HepG2 (cell line): ENCODE measurements around the gene LTA. TPM values are rescaled to one million over a fixed set of nuclear protein-coding genes. Genes with fewer than 3 reads are reported as not detected.

Source experiments
- ATF5 ChIP-seq: sonication (generic); formaldehyde crosslinking; IDR thresholded peaks from 2 replicates; pipeline ENCODE4 v1.4.0; 2020; ENCODE audit warnings: mild to moderate bottlenecking, low read depth, missing genetic modification reagents
- DDIT3 ChIP-seq: sonication (generic); formaldehyde crosslinking; IDR thresholded peaks from 2 replicates; pipeline ENCODE4 v1.4.0; 2020; ENCODE audit warnings: mild to moderate bottlenecking, missing genetic modification reagents
- DNMT1 ChIP-seq: sonication (generic); formaldehyde crosslinking; IDR thresholded peaks from 2 replicates; pipeline ENCODE4 v1.5.1; 2020; ENCODE audit warnings: mild to moderate bottlenecking, missing genetic modification reagents
- GZF1 ChIP-seq: sonication (generic); formaldehyde crosslinking; IDR thresholded peaks from 2 replicates; pipeline ENCODE4 v1.5.1; 2020; ENCODE audit warnings: mild to moderate bottlenecking, missing genetic modification reagents
- KLF12 ChIP-seq: sonication (generic); formaldehyde crosslinking; IDR thresholded peaks from 2 replicates; pipeline ENCODE4 v1.4.0; 2020; ENCODE audit warnings: missing genetic modification reagents, borderline replicate concordance
- PITX1 ChIP-seq: sonication (generic); formaldehyde crosslinking; IDR thresholded peaks from 2 replicates; pipeline ENCODE4 v1.5.1; 2020; ENCODE audit warnings: mild to moderate bottlenecking, missing genetic modification reagents
- POLR2A ChIP-seq, 2 experiments: IDR thresholded peaks; 2 replicates each; pipeline ENCODE4 v1.6.1; 2011; ENCODE audit warnings: low read depth in 2 of 2, low read length in 2 of 2, mild to moderate bottlenecking in 1 of 2, moderate library complexity in 1 of 2; ENCODE audit not compliant: insufficient read depth in 1 of 2
- PRDM10 ChIP-seq: sonication (generic); formaldehyde crosslinking; IDR thresholded peaks from 2 replicates; pipeline ENCODE4 v1.4.0; 2020; ENCODE audit warnings: low read depth, missing genetic modification reagents
- TARDBP ChIP-seq: sonication (generic); formaldehyde crosslinking; IDR thresholded peaks from 2 replicates; pipeline ENCODE4 v1.8.0; 2022; ENCODE audit warnings: mild to moderate bottlenecking, missing genetic modification reagents
- XRCC5 ChIP-seq: fragments of 200-400 bp; formaldehyde crosslinking; optimal IDR thresholded peaks from 2 replicates; pipeline ENCODE3; 2017; ENCODE audit warnings: mild to moderate bottlenecking, low read length
- ZBTB8A ChIP-seq: sonication (generic); formaldehyde crosslinking; IDR thresholded peaks from 2 replicates; pipeline ENCODE4 v1.4.0; 2020; ENCODE audit warnings: mild to moderate bottlenecking, low read depth, missing genetic modification reagents, borderline replicate concordance
- ZFP36L1 ChIP-seq: sonication (generic); formaldehyde crosslinking; IDR thresholded peaks from 2 replicates; pipeline ENCODE4 v1.8.0; 2022; ENCODE audit warnings: mild to moderate bottlenecking, missing genetic modification reagents, moderate library complexity
- ZNF101 ChIP-seq: sonication (generic); formaldehyde crosslinking; IDR thresholded peaks from 2 replicates; pipeline ENCODE4 v1.4.0; 2020; ENCODE audit warnings: mild to moderate bottlenecking, low read depth, missing genetic modification reagents, borderline replicate concordance
- ZNF33B ChIP-seq: sonication (generic); formaldehyde crosslinking; IDR thresholded peaks from 2 replicates; pipeline ENCODE4 v1.5.1; 2020; ENCODE audit warnings: mild to moderate bottlenecking, missing genetic modification reagents
- ZNF354B ChIP-seq: sonication (generic); formaldehyde crosslinking; IDR thresholded peaks from 2 replicates; pipeline ENCODE4 v1.8.0; 2022; ENCODE audit warnings: mild to moderate bottlenecking, missing genetic modification reagents
- ZNF598 ChIP-seq: sonication (generic); formaldehyde crosslinking; IDR thresholded peaks from 2 replicates; pipeline ENCODE4 v1.5.1; 2020; ENCODE audit warnings: mild to moderate bottlenecking, missing genetic modification reagents, borderline replicate concordance
- ZNF616 ChIP-seq: sonication (generic); formaldehyde crosslinking; IDR thresholded peaks from 2 replicates; pipeline ENCODE4 v1.5.0; 2020; ENCODE audit warnings: low read depth, mild to moderate bottlenecking, missing genetic modification reagents
- ZNF720 ChIP-seq: sonication (generic); formaldehyde crosslinking; IDR thresholded peaks from 2 replicates; pipeline ENCODE4 v1.4.0; 2020; ENCODE audit warnings: missing genetic modification reagents
- ZNF792 ChIP-seq: IDR thresholded peaks from 2 replicates; pipeline ENCODE4 v1.6.1; 2016
- ZSCAN25 ChIP-seq: sonication (generic); formaldehyde crosslinking; IDR thresholded peaks from 2 replicates; pipeline ENCODE4 v1.8.0; 2022; ENCODE audit warnings: mild to moderate bottlenecking, missing genetic modification reagents
- polyA plus RNA-seq, 8 experiments: library from polyadenylated mRNA; depleted of rRNA in 3 of 8; stranded (reverse) in 7 of 8; unstranded in 1 of 8; fragments of >200 nt; fragmentation: Illumina TruSeq in 4 of 8; extraction: Trizol in 4 of 8; gene quantifications; 2 replicates each; pipeline versions ENCODE4 v1.2.1 to v1.2.3, GENCODE V29; 2011 to 2016; ENCODE audit warnings: low read depth in 4 of 8, missing spikeins in 1 of 8, mixed read lengths in 1 of 8; ENCODE audit not compliant: insufficient read depth in 1 of 8
- total RNA-seq, 5 experiments: library from RNA; depleted of rRNA; stranded (reverse); fragments of >200 nt; fragmentation: Illumina TruSeq; extraction: Trizol; gene quantifications; 2 replicates each; pipeline ENCODE4 v1.2.3, GENCODE V29; 2016; ENCODE audit warnings: low read depth in 1 of 5
- TF ChIP-seq, protein P1 (sequence below): sonication (generic); formaldehyde crosslinking; IDR thresholded peaks from 2 replicates; pipeline ENCODE4 v1.4.0; 2020; ENCODE audit warnings: mild to moderate bottlenecking, low read depth, missing genetic modification reagents

The LTA gene
- total and polyA plus RNA-seq, 2 of the 13 experiments (the other 11 are each of a cell fraction or from before 2014, with no cell fraction given), result 0.09 TPM; not detected in 1

DNA sequence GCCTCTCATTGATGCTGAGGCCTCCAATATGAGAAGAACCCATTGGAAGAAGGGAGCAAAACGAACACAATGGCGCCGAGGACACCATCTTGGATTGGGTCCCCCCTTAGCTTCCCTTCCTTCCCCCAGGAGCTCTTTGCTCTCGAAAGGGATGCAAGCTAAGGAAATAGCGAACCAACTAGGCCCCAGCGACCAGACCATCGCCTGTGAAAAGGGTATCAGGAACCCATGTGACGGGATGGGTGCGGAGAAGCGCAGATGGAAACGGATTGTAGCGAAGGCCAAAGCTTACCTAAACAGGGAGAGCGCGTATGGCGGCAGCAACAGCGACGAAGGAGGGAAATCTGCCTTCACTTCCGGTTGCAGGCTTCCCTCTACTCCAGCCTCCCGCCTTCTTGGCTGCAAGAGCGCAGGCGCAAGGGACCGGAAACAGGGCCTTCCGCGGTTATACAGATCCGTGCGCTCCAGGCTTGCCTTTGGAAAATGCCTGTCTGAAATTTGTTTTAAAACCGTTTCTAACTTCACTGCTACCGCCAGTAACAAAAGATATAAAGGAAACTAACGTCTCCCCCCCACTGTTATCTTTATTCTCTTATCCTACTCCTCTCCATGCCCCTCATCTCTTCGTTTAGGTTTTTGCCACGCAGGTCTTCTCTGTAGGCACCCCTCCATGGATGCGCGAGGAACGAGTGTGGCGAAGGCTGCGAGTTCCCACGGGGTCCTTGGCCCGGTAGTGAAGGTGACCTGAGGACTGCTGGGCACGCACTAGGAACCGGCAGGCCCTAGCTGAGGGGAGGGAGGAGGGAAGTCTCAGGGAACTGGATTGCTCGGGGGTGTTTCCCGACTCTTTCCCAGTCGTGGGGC, 30.2 kb upstream of the LTA start, which contains the start of gene DDX39B (continued):
- TF ChIP-seq ZSCAN25 (peak; percentile 68), DNMT1 (CRISPR knock-in tag) (peak; percentile 88; the same call in 1 of the 2 replicates), ZNF101 (CRISPR knock-in tag) (no peak; the same call in 1 of the 2 replicates), ZNF354B (CRISPR knock-in tag) (0 out of 2 replicates have a peak, but pooled peaks have one; percentile 71), ATF5 (CRISPR knock-in tag) (no peak), KLF12 (peak; percentile 78), GZF1 (CRISPR knock-in tag) (no peak; the same call in 1 of the 2 replicates), PRDM10 (CRISPR knock-in tag) (peak; percentile 58; the same call in 1 of the 2 replicates), DDIT3 (CRISPR knock-in tag) (0 out of 2 replicates have a peak, but pooled peaks have one; percentile 76), TARDBP (CRISPR knock-in tag) (peak; percentile 58), XRCC5 (no peak), ZNF720 (CRISPR knock-in tag) (peak; percentile 84), ZNF33B (CRISPR knock-in tag) (0 out of 2 replicates have a peak, but pooled peaks have one; percentile 47), ZBTB8A (CRISPR knock-in tag) (no peak), PITX1 (peak; percentile 92), ZFP36L1 (CRISPR knock-in tag) (peak; percentile 73; the same call in 1 of the 2 replicates), POLR2A (IDR thresholded peaks at IDR 0.05; ENCODE audit: insufficient read depth in 1 of 2, low read depth in 2 of 2, low read length in 2 of 2) (peak; percentile 98 to 99), ZNF616 (CRISPR knock-in tag) (peak; percentile 66), ZNF598 (CRISPR knock-in tag) (peak; percentile 92), ZNF792 (CRISPR knock-in tag) (no peak)
- TF ChIP-seq, protein P1, sequence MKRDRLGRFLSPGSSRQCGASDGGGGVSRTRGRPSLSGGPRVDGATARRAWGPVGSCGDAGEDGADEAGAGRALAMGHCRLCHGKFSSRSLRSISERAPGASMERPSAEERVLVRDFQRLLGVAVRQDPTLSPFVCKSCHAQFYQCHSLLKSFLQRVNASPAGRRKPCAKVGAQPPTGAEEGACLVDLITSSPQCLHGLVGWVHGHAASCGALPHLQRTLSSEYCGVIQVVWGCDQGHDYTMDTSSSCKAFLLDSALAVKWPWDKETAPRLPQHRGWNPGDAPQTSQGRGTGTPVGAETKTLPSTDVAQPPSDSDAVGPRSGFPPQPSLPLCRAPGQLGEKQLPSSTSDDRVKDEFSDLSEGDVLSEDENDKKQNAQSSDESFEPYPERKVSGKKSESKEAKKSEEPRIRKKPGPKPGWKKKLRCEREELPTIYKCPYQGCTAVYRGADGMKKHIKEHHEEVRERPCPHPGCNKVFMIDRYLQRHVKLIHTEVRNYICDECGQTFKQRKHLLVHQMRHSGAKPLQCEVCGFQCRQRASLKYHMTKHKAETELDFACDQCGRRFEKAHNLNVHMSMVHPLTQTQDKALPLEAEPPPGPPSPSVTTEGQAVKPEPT, result no peak; the same call in 1 of the 2 replicates
